ENCODE results near the gene PRR18. TPM values are rescaled to one million over a fixed set of nuclear protein-coding genes. Genes with fewer than 3 reads are reported as not detected.
"Not testable (repeated sequence)": the region's sequence is repeated elsewhere in the genome, so short reads cannot be mapped to it uniquely, and the experiment has no call there.

The PRR18 gene
- total RNA-seq, 4 donors from 2014 or later: not detected

DNA sequence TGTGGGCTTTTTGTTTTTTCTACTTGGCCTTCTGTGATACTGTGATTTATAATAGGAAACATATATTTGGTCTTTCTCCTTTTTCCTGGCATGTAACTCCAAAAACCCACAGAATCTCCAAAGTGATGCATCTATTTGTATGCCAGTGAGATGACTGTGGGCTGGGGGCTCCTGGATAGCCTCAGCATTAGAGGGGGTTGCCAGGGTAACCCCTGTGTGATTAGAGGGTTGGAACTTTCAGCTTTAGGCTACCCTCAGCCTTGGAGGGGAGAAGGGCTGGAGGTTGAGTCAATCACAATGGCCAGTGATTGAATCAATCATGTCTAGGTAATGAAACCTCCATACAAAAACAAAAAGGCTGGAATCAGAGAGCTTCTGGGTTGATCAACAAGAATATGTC, 44.7 kb upstream of the PRR18 start:
- no peak overlapping the region for H3K4me3 ChIP-seq
- no peaks in the 10 kb centered on the region for H3K9me3 ChIP-seq
- no peaks in the 10 kb centered on the region for H3K27me3 ChIP-seq
- DNase-seq: no peak
- no peaks in the 10 kb centered on the region for H3K36me3 ChIP-seq
- H3K4me1 ChIP-seq: no peaks in the 10 kb centered on the region
- TF ChIP-seq, protein P1, sequence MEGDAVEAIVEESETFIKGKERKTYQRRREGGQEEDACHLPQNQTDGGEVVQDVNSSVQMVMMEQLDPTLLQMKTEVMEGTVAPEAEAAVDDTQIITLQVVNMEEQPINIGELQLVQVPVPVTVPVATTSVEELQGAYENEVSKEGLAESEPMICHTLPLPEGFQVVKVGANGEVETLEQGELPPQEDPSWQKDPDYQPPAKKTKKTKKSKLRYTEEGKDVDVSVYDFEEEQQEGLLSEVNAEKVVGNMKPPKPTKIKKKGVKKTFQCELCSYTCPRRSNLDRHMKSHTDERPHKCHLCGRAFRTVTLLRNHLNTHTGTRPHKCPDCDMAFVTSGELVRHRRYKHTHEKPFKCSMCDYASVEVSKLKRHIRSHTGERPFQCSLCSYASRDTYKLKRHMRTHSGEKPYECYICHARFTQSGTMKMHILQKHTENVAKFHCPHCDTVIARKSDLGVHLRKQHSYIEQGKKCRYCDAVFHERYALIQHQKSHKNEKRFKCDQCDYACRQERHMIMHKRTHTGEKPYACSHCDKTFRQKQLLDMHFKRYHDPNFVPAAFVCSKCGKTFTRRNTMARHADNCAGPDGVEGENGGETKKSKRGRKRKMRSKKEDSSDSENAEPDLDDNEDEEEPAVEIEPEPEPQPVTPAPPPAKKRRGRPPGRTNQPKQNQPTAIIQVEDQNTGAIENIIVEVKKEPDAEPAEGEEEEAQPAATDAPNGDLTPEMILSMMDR (IDR thresholded peaks at IDR 0.05): no peak
- TF ChIP-seq POLR2A (IDR thresholded peaks at IDR 0.05): no peak
- intact Hi-C loops (cut with DNase I; ENCODE audit: low total_unique reads): no loop called here
- H3K27ac ChIP-seq: no peak overlapping the region

DNA sequence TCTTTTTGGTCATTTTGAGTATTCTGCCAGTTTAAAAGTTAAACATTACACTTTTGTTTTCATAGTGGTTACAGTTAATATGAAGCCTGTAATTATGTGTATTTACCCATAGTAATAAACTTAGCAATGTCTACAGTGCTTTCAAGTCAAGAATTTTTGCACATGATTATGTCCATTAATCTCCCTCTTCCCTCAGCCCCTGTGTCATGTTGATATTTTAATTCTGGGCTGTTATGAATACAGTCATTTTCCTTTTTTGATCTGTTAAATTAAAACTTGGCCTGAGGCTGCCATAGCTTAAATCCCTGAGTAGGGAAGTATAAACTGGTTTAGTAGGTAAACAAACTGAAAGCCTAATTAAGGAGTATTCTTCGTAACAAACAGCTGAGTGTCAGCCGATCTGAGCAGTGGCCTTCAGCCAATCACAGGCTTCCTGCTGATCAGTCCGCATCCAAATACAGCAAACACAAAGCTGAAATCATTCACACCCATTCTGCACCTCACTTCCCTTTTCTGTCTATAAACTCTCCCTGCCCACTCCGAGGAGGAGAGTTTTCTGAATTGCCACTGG, 43.6 kb upstream of the PRR18 start:
- intact Hi-C loops (cut with DNase I; ENCODE audit: low total_unique reads): no loop called here
- H3K4me1 ChIP-seq: no peaks in the 10 kb centered on the region
- no peak overlapping the region for H3K4me3 ChIP-seq
- no peaks in the 10 kb centered on the region for H3K9me3 ChIP-seq
- DNase-seq: no peak
- no peak overlapping the region for H3K27ac ChIP-seq
- TF ChIP-seq, protein P1 (IDR thresholded peaks at IDR 0.05): no peak
- TF ChIP-seq POLR2A (IDR thresholded peaks at IDR 0.05): no peak
- no peaks in the 10 kb centered on the region for H3K27me3 ChIP-seq
- H3K36me3 ChIP-seq: no peaks in the 10 kb centered on the region

DNA sequence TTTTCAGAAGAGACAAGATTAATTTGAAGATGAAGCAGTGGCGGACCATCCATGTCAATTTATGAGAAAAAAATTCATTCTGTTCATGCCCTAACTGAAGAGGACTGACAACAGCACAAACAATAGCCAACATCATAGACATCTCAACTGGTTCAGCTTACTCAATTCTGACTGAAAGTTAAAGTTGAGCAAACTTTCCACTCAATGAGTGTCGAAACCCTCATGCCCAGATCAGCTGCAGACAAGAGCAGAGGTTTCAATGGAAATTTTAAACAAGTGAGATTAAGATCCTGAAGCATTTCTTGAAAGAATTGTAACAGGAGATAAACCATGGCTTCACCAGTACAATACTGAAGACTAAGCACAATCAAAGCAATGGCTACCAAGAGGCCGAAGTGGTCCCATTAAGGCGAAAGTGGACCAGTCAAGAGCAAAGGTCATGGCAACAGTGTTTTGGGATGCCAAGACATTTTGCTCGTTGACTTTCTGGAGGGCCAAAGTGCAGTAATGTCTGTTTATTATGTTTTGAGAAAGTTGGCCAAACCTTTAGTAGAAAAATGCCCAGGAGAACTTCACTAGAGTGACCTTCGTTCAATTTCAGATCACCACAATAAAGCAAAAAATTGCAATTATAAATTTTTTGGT, 40.2 kb upstream of the PRR18 start:
- no peaks in the 10 kb centered on the region for H3K27me3 ChIP-seq
- no peaks in the 10 kb centered on the region for H3K4me1 ChIP-seq
- H3K4me3 ChIP-seq: no peak overlapping the region
- no peak overlapping the region for H3K27ac ChIP-seq
- no peak for DNase-seq
- H3K9me3 ChIP-seq: no peaks in the 10 kb centered on the region
- intact Hi-C loops (cut with DNase I; ENCODE audit: low total_unique reads): no loop called here
- no peak for TF ChIP-seq POLR2A (IDR thresholded peaks at IDR 0.05)
- TF ChIP-seq, protein P1 (IDR thresholded peaks at IDR 0.05): no peak
- H3K36me3 ChIP-seq: no peaks in the 10 kb centered on the region

DNA sequence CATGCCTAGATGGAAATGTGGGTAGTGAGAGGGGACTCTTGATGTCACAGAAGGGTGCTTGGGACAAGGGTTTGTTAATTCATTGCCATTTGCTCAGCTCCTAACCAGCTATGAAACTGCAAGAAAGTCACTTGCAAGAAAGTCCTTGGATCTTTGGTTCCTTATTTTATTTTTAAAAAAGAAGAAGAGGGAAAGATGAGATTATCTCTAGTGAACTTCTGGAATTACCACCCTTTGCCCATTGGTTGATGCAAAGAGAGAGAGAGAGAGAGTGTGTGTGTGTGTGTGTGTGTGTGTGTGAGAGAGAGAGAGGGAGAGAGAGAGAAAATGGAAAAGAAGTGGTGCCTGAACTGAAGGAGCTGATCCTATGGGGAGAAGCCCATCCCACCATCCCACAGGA, 38.8 kb upstream of the PRR18 start:
- no peak for DNase-seq
- H3K4me1 ChIP-seq: no peaks in the 10 kb centered on the region
- intact Hi-C loops (cut with DNase I; ENCODE audit: low total_unique reads): no loop called here
- no peak overlapping the region for H3K4me3 ChIP-seq
- H3K27ac ChIP-seq: no peak overlapping the region
- H3K9me3 ChIP-seq: no peaks in the 10 kb centered on the region
- no peaks in the 10 kb centered on the region for H3K36me3 ChIP-seq
- no peaks in the 10 kb centered on the region for H3K27me3 ChIP-seq
- TF ChIP-seq, protein P1 (IDR thresholded peaks at IDR 0.05): no peak
- no peak for TF ChIP-seq POLR2A (IDR thresholded peaks at IDR 0.05)

DNA sequence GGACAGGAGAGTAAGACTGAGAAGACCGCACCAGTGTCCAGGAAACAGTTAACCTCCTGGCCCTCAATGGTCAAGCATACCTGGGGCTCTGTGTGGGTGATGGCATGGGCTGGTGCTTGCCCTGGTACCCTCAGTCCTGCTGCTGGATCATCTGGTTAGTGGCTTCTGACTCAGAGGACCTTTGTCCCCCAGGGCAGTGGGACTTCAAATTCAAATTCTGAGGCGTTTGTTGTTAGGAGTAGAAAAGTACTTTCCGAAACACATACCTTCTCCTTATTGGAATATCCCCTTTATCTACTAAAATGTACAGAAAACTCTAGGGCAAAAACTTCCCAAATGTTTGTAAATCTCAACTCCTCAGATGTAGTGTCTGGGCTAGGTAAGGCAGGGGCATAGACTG, 38.3 kb upstream of the PRR18 start:
- intact Hi-C loops (cut with DNase I; ENCODE audit: low total_unique reads): no loop called here
- Histone ChIP-seq H3K36me3 (no peaks in the 10 kb centered on the region), H3K4me3 (no peak overlapping the region), H3K27me3 (no peaks in the 10 kb centered on the region), H3K27ac (no peak overlapping the region), H3K9me3 (no peaks in the 10 kb centered on the region), H3K4me1 (no peaks in the 10 kb centered on the region)
- no peak for DNase-seq
- TF ChIP-seq POLR2A (IDR thresholded peaks at IDR 0.05): no peak
- TF ChIP-seq, protein P1 (IDR thresholded peaks at IDR 0.05): no peak

DNA sequence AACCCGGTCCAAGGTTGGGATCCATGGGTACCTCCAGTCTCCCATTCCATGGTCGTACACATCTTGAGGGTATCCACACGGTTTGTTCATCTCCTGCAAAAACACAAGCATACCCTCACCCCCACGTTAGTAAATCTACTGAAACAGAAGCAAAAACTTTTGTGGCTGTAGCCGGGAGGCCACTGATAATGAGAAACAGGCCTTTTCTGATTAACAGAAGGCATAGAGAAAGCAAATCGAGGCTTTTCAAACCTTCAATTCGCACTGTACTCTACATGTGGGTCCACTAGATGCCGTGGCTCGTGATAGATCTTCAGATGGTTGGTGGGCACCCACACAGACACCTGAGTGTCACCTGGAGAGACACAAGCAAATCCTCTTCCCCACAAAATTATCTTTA, 37.5 kb upstream of the PRR18 start:
- H3K27me3 ChIP-seq; H3K4me3 ChIP-seq; H3K27ac ChIP-seq; DNase-seq; H3K4me1 ChIP-seq; H3K36me3 ChIP-seq; H3K9me3 ChIP-seq; intact Hi-C loops (cut with DNase I; ENCODE audit: low total_unique reads): not testable (repeated sequence)

DNA sequence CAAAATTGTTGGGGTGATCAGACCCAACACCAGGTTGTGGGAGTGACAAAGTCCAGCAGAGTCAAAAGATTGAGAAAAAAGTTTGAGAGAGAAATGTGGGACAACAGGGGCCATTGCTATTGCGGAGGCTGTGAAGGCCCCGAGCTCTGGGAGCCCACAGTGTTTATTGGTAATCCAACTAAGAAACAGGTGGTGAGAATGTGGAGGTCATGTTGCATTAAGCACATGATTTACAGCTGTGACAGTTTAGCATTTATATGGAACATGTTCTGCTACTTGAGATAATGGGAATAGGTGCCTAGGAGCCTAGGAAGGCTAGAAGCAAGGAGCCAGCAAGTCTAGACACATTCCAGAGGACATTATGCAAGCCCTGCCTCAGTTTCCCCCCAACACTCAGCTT, 36.7 kb upstream of the PRR18 start:
- H3K36me3 ChIP-seq; DNase-seq; H3K27ac ChIP-seq; intact Hi-C loops (cut with DNase I; ENCODE audit: low total_unique reads); H3K27me3 ChIP-seq; H3K9me3 ChIP-seq; H3K4me3 ChIP-seq: not testable (repeated sequence)
- H3K4me1 ChIP-seq: peaks cover 9 to 13% of the 10 kb centered on the region in 2 donors
